ENCODE measurements around the gene ZNF33B. TPM values are rescaled to one million over a fixed set of nuclear protein-coding genes. Genes with fewer than 3 reads are reported as not detected.

Gene ZNF33B
- total and polyA plus RNA-seq, 8 donors: 18.9 to 83.8 (median 57.7) TPM

GRCh38 chr10:42552188-42553063 is 85.9 kb downstream of the ZNF33B start:
- Histone ChIP-seq H3K27ac (peak overlapping the region; percentile 6 to 68 (median 45)), H3K4me1 (peaks cover 0 to 9% (median 0%) of the 10 kb centered on the region in 3 donors), H3K27me3 (no peaks in the 10 kb centered on the region), H3K9me3 (no peaks in the 10 kb centered on the region), H3K36me3 (no peaks in the 10 kb centered on the region), H3K4me3 (peak overlapping the region; percentile 57 to 78 (median 68))
- peak; percentile 88 for FAIRE-seq
- 0% methylated on average over 61 of the region's 61 CpGs for WGBS, 2 donors
- peak; percentile 98 to 99 (median 98) for ATAC-seq
- peak; percentile 95 to 98 (median 97) for DNase-seq
- intact Hi-C loops (cut with DNase I): no loop called here
- no peak for TF ChIP-seq CTCF (IDR thresholded peaks at IDR 0.05)

GRCh38 chr10:42551582-42552187 is 86.7 kb downstream of the ZNF33B start:
- Histone ChIP-seq H3K36me3 (no peaks in the 10 kb centered on the region), H3K27me3 (no peaks in the 10 kb centered on the region), H3K27ac (peak overlapping the region in 2 of 4 donors; percentile 48 to 68), H3K4me1 (peaks cover 0 to 9% (median 0%) of the 10 kb centered on the region in 3 donors), H3K9me3 (no peaks in the 10 kb centered on the region), H3K4me3 (peak overlapping the region; percentile 57 to 78 (median 68))
- FAIRE-seq: no peak
- TF ChIP-seq CTCF (IDR thresholded peaks at IDR 0.05): no peak
- 51 to 54% methylated on average over 24 of the region's 24 CpGs for WGBS, 2 donors
- peak in 1 of 6 donors; percentile 22 for DNase-seq
- ATAC-seq: no peak
- intact Hi-C loops (cut with DNase I): no loop called here

GRCh38 chr10:42549851-42550250 is 88.5 kb downstream of the ZNF33B start:
- WGBS, 2 donors: 97% methylated on average over 3 of the region's 3 CpGs
- H3K27ac ChIP-seq: no peak overlapping the region
- no peak for TF ChIP-seq CTCF (IDR thresholded peaks at IDR 0.05)
- no peak for DNase-seq
- no peak for ATAC-seq
- H3K4me3 ChIP-seq: no peak overlapping the region
- H3K9me3 ChIP-seq: no peaks in the 10 kb centered on the region
- H3K4me1 ChIP-seq: peaks cover 0 to 9% (median 0%) of the 10 kb centered on the region in 3 donors
- intact Hi-C loops (cut with DNase I): no loop called here
- no peaks in the 10 kb centered on the region for H3K27me3 ChIP-seq
- no peak for FAIRE-seq
- no peaks in the 10 kb centered on the region for H3K36me3 ChIP-seq

DNA sequence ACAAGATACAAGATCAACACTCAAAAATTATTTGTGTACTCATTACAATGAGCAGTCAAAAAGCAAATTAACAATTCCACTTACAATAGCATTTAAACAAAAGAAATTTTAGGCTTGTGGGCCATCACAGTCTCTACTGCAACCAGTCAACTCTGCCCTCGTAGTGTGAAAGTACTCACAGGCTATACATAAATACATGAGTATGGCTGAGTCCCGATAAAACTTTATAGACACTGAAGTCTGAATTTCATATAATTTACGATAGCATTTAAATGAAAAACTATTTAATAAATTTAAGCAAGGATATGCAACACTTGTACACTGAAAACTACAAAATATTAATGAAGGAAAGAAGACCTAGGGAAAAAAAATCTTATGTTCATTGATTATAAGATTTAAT is 90.1 kb downstream of the ZNF33B start:
- no peak for DNase-seq
- intact Hi-C loops (cut with DNase I): no loop called here
- peaks cover 0 to 3% (median 0%) of the 10 kb centered on the region in 4 donors for H3K9me3 ChIP-seq
- H3K4me3 ChIP-seq: no peak overlapping the region
- no peak for ATAC-seq
- no peak overlapping the region for H3K27ac ChIP-seq
- no peak for FAIRE-seq
- 98% methylated on average over 3 of the region's 3 CpGs for WGBS, 2 donors
- no peak for TF ChIP-seq CTCF (IDR thresholded peaks at IDR 0.05)
- H3K36me3 ChIP-seq: no peaks in the 10 kb centered on the region
- H3K27me3 ChIP-seq: no peaks in the 10 kb centered on the region
- H3K4me1 ChIP-seq: peaks cover 0 to 9% (median 0%) of the 10 kb centered on the region in 3 donors

Measured in pancreas (tissue), 10 donors.